HG02759 (cell line): ENCODE results near the gene ZBTB8A.
A peak's percentile ranks its signal among the peaks of the same experiment; 100 is the strongest.
"Not testable (repeated sequence)": the region's sequence is repeated elsewhere in the genome, so short reads cannot be mapped to it uniquely, and the experiment has no call there.

ENCODE experiments used
- ATAC-seq: cut with Tn5 transposase; IDR thresholded peaks from one replicate; pipeline ENCODE4 v1.9.1; 2021; ENCODE audit warnings: mild to moderate bottlenecking, moderate library complexity; ENCODE audit not compliant: unreplicated experiment

Gene ZBTB8A

DNA sequence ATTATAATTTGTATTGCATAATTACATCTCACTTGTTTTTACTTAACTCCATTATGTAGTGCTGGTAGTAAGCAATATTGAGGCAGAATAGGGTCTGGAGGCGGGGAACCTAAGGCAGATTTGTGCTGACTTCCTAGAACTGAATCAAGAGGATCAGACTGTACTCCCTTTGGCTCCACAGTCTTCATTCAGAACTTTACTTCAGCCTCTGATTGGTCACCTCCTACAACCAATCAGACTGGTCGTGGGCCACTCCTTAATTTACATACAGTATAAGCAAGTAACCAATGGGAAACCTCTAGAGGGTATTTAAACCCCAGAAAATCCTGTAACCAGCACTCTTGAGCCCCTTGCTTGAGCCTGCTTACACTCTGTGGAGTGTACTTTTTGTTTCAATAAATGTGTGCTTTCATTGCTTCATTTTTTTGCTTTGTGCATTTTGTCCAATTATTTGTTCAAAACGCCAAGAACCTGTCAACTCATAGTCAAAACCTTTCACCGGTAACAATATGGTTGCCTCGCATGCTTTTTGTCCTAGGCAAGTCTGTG, 79.5 kb downstream of the ZBTB8A start:
- no peak for ATAC-seq

DNA sequence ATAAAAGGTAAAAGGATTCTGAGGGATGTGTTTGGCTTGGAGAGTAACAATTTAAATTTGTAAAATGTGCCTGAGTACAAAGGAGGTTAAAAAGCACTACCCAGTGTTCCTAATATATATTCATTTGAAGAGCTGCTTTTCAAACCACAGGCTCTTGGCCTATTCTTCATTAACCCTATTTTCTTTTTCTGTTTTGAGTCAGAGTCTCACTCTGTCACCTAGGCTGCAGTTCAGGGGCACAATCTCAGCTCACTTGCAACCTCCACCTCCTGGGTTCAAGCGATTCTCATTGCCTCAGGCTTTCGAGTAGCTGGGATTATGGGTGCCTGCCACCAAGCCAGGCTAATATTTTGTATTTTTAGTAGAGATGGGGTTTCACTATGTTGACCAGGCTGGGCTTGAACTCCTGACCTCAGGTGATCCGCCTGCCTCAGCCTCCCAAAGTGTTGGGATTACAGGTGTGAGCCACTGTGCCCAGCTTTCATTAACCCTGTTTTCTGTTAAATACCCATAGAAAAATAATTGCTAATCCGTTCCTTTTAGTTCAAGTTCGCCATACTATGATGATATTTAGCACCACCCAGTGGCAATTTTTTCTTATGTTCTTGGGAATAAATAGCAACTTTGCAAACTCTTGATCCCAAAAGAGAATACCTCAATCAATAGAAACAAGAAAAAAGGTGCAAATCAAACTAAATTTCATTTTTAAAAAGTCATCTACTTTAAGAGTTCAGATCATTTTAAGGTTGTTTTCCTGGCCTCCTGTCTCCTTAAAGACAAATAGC, 80.7 kb downstream of the ZBTB8A start:
- peak; percentile 77 for ATAC-seq

DNA sequence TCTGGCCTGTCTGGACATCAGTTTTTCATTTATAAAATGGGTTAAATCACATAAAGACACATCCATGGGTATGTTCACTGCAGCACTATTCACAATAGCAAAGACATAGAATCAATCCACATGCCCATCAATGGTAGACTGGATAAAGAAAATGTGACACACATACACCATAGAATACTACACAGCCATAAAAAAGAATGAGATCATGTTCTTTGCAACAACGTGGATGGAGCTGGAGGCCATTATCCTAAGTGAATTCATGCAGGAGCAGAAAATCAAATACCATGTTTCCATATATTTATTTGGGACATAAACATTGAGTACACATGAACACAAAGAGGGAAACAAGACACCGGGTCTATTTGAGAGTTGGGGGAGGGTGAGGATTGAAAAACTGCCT, 83.0 kb downstream of the ZBTB8A start:
- ATAC-seq = no peak

DNA sequence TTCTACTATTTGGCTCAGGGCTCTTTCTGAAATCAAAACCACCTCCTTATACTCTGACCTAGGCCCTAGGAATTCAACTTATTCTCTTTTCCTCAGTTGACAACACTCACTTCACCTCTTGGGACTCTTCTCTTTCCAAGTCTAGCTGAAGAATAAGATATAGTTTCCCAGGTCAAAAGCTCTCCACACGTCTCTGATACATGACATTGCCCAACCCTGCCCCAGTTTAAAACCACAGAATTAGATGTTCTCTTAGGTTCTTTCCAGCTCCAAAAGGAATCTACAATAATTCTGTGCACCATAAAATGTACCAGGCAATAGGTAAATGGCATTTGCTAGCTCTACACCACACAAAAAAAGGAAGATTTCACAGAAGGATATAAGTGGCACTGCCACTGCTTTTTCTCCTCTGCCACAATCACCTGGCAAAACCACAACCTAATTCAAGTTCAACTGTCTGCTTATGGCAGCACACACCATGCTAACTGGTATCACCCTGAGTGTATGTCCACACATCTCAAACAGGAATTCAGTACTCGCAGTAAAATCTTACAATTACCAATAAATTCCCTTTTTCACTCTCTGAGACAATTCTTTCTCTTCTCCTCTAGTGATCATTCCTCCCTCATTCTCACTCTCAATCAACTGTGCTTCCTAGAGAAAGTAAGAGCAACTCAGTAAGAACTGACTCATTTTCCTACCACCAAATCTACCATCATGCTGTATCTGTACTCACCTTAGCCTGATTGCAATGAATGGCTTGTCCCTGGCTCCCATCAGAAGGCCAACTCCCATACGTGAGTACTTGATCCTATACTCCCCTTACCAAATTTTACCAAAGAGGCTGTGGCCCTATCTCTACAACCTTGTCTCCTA, 83.8 kb downstream of the ZBTB8A start:
- peak; percentile 39 for ATAC-seq

DNA sequence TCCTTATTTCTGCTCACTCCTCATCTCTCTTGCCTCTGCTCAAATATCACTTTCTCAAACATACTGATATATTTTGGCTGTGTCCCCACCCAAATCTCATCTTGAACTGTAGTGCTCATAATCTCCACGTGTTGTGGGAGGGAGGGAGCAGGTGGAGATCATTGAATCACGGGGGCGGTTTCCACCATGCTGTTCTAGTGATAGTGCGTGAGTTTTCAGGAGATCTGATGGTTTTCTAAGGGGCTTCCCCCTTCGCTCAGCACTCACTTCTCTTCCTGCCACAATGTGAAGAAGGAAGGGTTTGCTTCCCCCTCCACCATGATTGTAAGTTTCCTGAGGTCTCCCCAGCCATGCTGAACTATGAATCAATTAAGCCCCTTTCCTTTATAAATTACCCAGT, 84.5 kb downstream of the ZBTB8A start:
- no peak for ATAC-seq

DNA sequence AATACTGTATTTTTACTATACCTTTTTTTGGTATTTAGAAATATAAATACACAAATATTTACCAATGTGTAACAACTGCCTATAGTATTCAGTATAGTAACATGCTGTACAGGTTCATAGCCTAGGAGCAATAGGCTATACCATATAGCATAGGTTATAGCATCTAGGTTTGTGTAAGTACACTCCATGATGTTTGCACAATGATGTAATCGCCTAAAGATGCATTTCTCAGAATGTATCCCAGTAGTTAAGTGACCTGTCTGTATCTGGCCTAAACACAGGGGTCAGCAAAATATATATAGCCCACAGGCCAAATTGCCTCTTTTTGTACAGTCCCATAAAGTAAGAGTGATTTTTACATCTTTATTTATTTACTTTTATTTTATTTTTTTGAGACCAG, 86.9 kb downstream of the ZBTB8A start:
- ATAC-seq = no peak

DNA sequence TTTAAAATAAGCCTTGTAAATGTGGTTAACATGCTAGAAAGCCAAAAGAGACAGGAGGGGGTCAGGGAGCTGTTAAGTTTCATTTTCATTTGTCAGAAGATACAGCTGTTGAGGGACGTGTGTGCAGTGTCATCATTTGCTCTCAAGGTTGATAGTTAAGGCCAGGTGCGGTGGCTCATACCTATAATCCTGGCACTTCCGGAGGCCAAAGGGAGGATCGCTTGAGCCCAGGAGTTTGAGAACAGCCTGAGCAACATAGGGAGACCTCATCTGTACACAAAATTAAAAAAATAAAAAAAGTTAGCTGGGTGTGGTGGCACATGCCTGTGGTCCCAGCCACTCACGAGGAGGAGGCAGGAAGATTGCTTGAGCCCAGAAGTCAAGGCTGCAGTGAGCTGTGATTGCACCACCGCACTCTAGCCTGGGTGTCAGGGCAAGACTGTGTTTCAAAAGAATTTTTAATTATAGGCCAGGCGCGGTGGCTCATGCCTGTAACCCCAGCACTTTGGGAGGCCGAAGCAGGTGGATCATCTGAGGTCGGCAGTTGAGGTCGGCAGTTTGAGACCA, 88.5 kb downstream of the ZBTB8A start:
- peak; percentile 61 for ATAC-seq

DNA sequence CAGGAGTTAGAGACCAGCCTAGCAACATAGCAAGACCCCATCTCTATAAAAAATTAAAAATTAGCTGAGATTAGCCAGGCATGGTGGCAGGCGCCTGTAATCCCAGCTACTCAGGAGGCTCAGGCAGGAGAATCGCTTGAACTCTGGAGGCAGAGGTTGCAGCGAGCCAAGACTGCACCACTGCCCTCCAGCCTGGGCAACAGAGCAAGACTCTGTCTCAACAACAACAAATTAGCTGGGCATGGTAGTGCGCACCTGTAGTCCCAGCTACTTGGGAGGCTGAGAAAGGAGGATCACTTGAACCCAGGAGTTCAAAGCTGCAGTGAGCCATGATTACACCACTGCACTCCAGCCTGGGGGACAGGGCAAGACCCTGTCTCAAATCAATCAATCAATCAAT, 90.9 kb downstream of the ZBTB8A start:
- ATAC-seq = not testable (repeated sequence)

- ATAC-seq = no peak
Measured at GRCh38 chr1:32632829-32633228, 93.6 kb downstream of the ZBTB8A start.

DNA sequence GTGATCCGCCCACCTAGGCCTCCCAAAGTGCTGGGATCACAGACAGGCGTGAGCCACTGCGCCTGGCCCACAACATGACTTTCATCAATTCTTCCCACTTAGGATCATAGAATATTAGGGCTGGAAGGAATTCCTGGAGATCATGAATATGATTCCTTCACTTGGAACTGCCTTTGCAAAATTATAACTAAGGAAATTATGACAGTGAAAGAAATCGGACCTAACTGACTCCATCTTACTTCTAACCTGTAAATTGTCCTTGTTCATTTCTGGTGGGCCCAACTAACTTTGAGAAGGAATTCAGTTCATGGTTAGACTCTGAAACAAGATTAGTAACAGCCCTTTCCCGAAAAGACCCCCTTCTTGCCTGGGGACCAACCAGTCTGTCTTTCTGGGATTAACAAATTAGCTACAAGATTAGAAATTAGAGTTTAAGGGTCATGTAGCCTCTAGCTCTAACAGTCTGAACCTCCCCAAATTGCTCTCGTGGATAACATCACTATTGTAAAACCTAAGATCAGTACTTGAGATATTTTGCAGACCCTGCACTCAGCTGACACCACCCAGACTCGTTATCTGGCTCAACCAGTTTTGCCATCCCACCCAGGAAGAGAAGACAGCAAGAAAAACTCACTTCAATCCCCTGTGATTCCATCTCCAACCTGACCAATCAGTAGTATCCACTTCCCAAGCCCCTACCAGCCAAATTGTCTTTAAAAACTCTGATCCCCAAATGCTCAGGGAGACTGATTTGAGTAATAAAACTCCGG, 96.5 kb downstream of the ZBTB8A start:
- ATAC-seq = no peak

DNA sequence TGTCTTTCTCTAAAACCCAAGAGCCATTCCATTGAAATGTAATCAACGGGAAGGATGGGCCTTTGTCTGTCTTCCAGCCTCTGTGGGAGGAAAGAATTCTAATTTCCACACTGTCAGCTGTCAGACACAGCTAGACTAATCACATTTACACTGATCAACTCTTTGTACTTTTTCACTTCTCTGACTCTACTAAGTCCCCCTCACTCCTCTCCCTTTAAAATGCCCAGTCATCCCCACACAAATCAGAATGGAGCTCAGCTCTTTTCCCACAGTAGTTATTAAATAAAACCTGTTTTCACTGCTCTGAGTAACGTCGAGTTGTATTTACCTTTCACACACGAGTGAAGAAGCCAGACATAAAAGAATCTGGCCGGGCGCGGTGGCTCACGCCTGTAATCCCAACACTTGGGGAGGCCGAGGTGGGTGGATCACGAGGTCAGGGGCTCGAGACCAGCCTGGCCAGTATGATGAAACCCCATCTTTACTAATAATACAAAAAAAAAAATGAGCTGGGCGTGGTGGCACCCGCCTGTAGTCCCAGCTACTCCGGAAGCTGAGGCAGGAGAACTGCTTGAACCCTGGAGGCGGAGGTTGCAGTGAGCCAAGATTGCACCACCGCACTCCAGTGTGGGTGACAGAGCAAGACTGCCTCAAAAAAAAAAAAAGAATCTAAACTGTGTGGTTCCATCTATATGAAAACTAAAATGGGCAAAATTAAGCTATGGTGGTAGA, 97.9 kb downstream of the ZBTB8A start:
- no peak for ATAC-seq

- no peak for ATAC-seq
Measured at GRCh38 chr1:32639489-32640075, 100.4 kb downstream of the ZBTB8A start.

GRCh38 chr1:32642292-32642827, 103.1 kb downstream of the ZBTB8A start:
- ATAC-seq = not testable (repeated sequence)

GRCh38 chr1:32644426-32644825, 105.2 kb downstream of the ZBTB8A start:
- ATAC-seq = no peak

DNA sequence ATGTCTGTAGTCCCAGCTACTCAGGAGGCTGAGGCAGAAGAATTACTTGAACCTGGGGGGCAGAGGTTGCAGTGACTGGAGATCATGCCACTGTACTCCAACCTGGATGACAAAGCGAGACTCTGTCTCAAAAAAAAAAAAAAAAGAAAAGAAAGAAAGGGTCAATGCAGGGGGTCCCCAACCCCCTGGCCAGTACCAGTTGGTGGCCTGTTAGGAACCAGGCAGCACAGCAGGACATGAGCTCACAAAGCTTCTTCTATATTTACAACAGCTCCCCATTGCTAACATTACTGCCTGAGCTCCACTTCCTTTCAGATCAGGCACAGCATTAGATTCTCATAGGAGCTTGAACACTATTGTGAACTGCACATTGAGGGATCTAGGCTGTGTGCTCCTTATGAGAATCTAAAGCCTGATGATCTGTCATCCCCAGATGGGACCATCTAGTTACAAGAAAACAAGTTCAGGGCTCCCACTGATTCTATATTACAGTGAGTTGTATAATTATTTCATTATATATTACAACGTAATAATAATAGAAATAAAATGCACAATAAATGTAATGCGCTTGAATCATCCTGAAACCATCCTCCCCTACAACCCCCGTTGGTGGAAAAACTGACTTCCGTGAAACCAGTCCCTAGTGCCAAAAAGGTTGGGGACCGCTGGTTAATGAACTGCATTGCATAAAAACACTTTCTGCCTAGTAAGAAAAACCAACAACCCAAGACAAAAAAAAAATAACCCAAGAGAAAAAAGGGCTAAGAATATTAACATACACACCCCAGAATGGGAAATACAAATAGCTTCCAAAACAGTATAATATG, 108.3 kb downstream of the ZBTB8A start:
- ATAC-seq = no peak

DNA sequence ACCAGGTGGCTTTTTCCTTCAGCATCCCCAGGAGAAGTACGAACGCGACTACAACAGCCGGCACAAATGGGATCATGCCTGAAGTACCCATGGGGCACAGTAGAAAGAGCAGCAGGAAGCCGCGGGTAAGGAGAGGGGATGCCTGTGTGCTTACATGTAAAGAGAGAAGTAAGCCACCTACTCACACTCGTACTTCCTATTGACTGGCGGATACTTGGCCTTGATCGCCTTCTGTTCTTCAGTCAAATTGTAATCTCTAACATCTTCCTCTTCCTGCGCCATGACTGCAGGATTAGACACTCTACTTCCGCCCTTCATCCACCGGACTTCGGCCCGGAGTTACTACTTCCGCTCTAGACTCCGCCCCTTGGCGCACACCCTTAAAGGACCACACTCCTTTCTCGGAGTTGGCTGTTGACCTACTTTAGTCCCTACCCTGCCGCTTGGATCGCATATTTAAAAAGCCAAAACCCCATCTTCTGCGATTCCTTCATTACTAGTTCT, 111.1 kb downstream of the ZBTB8A start, which contains the start of gene ZBTB8OS:
Gene ZBTB8OS (minus strand): TSS at position 303 of the 504 bp plus-strand sequence. CDS start 21 bp downstream, at position 282.
- peak; percentile 65 for ATAC-seq

GRCh38 chr1:32650752-32651460, 111.7 kb downstream of the ZBTB8A start, which contains the start of gene RBBP4:
RBBP4 (plus strand) TSS chr1:32651208; CDS start chr1:32651307, 99 bp downstream.
- peak; percentile 88 for ATAC-seq
